SK-N-SH treated with all-trans-retinoic acid at 6 μM for 48 hours (cell line): Measurements from ENCODE around the gene WFDC10A.

Source experiments
- OSR1 ChIP-seq: fragments of 250-450 bp; sonication (Bioruptor Pico); IDR thresholded peaks from 2 replicates; pipeline ENCODE4 v1.8.0; 2022; ENCODE audit warnings: moderate library complexity, mild to moderate bottlenecking, inconsistent platforms
- POU6F1 ChIP-seq: fragments of 250-450 bp; sonication (Bioruptor Pico); IDR thresholded peaks from 2 replicates; pipeline ENCODE4 v1.8.0; 2021; ENCODE audit warnings: low read depth, mild to moderate bottlenecking, moderate library complexity, borderline replicate concordance

GRCh38 chr20:45595235-45595634 lies 34.3 kb upstream of the WFDC10A start:
- no peak for TF ChIP-seq OSR1 (CRISPR knock-in tag)
- no peak for TF ChIP-seq POU6F1
